Measurements from ENCODE around the gene KRTAP1-3.

DNA sequence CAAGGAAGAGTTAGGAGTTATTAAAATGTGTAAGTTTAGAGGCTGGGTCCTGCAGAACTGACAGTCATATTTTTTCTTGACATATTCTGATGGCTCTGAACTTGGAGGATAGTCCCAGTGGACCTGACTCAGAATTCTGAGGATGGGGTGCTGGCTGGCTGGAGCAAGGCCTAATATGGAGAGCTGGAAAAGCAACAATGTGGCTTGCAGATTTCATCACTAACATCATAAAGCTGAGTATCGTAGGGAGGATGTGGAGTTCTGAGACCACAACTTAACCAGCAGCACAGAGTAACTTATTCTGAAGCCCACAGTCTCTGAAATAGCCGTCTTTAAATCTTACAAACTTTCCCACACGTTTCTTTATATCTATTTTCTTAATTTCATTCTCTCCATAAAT, 10.0 kb downstream of the KRTAP1-3 start:
- TF ChIP-seq, protein P1, sequence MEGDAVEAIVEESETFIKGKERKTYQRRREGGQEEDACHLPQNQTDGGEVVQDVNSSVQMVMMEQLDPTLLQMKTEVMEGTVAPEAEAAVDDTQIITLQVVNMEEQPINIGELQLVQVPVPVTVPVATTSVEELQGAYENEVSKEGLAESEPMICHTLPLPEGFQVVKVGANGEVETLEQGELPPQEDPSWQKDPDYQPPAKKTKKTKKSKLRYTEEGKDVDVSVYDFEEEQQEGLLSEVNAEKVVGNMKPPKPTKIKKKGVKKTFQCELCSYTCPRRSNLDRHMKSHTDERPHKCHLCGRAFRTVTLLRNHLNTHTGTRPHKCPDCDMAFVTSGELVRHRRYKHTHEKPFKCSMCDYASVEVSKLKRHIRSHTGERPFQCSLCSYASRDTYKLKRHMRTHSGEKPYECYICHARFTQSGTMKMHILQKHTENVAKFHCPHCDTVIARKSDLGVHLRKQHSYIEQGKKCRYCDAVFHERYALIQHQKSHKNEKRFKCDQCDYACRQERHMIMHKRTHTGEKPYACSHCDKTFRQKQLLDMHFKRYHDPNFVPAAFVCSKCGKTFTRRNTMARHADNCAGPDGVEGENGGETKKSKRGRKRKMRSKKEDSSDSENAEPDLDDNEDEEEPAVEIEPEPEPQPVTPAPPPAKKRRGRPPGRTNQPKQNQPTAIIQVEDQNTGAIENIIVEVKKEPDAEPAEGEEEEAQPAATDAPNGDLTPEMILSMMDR (conservative IDR thresholded peaks at IDR 0.05), result no peak
- no peak for TF ChIP-seq ZFX (IDR thresholded peaks at IDR 0.05)
